HepG2 (cell line): ENCODE data around the gene NEK5. TPM values are rescaled to one million over a fixed set of nuclear protein-coding genes. Genes with fewer than 3 reads are reported as not detected.

Experiments used
- EEA1 ChIP-seq: sonication (generic); formaldehyde crosslinking; IDR thresholded peaks from 2 replicates; pipeline ENCODE4 v1.5.1; 2020; ENCODE audit warnings: mild to moderate bottlenecking, missing genetic modification reagents, borderline replicate concordance
- MIER3 ChIP-seq: IDR thresholded peaks from 2 replicates; pipeline ENCODE4 v1.6.1; 2016; ENCODE audit warnings: missing compliant biosample characterization, borderline replicate concordance
- RAD21 ChIP-seq: fragments of 450-650 bp; formaldehyde crosslinking; IDR thresholded peaks from 2 replicates; pipeline ENCODE4 v1.5.0; 2020; ENCODE audit warnings: mild to moderate bottlenecking
- SP1 ChIP-seq, 2 experiments: fragments of 450-650 bp in 1 of 2; sonication (generic) in 1 of 2; formaldehyde crosslinking in 1 of 2; IDR thresholded peaks; 2 replicates each; pipeline versions ENCODE4 v1.4.0 to v1.6.1; 2016 to 2020; ENCODE audit warnings: missing genetic modification reagents in 1 of 2
- SP140L ChIP-seq: sonication (generic); formaldehyde crosslinking; IDR thresholded peaks from 2 replicates; pipeline ENCODE4 v1.4.0; 2020; ENCODE audit warnings: missing genetic modification reagents, borderline replicate concordance
- SP4 ChIP-seq: sonication (generic); formaldehyde crosslinking; IDR thresholded peaks from 2 replicates; pipeline ENCODE4 v1.8.1; 2023; ENCODE audit warnings: mild to moderate bottlenecking, missing genetic modification reagents
- ZBTB1 ChIP-seq: sonication (generic); formaldehyde crosslinking; IDR thresholded peaks from 2 replicates; pipeline ENCODE4 v1.4.0; 2020; ENCODE audit warnings: missing genetic modification reagents, borderline replicate concordance
- ZKSCAN8 ChIP-seq: IDR thresholded peaks from 2 replicates; pipeline ENCODE4 v1.6.1; 2016; ENCODE audit warnings: borderline replicate concordance, missing genetic modification reagents, missing compliant biosample characterization
- ZMYM2 ChIP-seq: sonication (generic); formaldehyde crosslinking; IDR thresholded peaks from 2 replicates; pipeline ENCODE4 v1.8.0; 2022; ENCODE audit warnings: mild to moderate bottlenecking, missing genetic modification reagents
- ZNF317 ChIP-seq: sonication (generic); formaldehyde crosslinking; IDR thresholded peaks from 2 replicates; pipeline ENCODE4 v1.5.0; 2020; ENCODE audit warnings: mild to moderate bottlenecking, missing genetic modification reagents
- ZNF563 ChIP-seq: sonication (generic); formaldehyde crosslinking; IDR thresholded peaks from 2 replicates; pipeline ENCODE4 v1.8.0; 2022; ENCODE audit warnings: mild to moderate bottlenecking, moderate library complexity, missing genetic modification reagents
- ZNF674 ChIP-seq: sonication (generic); formaldehyde crosslinking; IDR thresholded peaks from 2 replicates; pipeline ENCODE4 v1.5.0; 2020; ENCODE audit warnings: low read depth, mild to moderate bottlenecking, missing genetic modification reagents
- ZSCAN12 ChIP-seq: sonication (generic); formaldehyde crosslinking; IDR thresholded peaks from 2 replicates; pipeline ENCODE4 v1.9.0; 2021; ENCODE audit warnings: mild to moderate bottlenecking, missing genetic modification reagents
- polyA plus RNA-seq, 8 experiments: library from polyadenylated mRNA; depleted of rRNA in 3 of 8; stranded (reverse) in 7 of 8; unstranded in 1 of 8; fragments of >200 nt; fragmentation: Illumina TruSeq in 4 of 8; extraction: Trizol in 4 of 8; gene quantifications; 2 replicates each; pipeline versions ENCODE4 v1.2.1 to v1.2.3, GENCODE V29; 2011 to 2016; ENCODE audit warnings: low read depth in 4 of 8, missing spikeins in 1 of 8, mixed read lengths in 1 of 8; ENCODE audit not compliant: insufficient read depth in 1 of 8
- total RNA-seq, 5 experiments: library from RNA; depleted of rRNA; stranded (reverse); fragments of >200 nt; fragmentation: Illumina TruSeq; extraction: Trizol; gene quantifications; 2 replicates each; pipeline ENCODE4 v1.2.3, GENCODE V29; 2016; ENCODE audit warnings: low read depth in 1 of 5
- TF ChIP-seq, protein P1 (sequence below): sonication (generic); formaldehyde crosslinking; IDR thresholded peaks from 2 replicates; pipeline ENCODE4 v1.4.0; 2020; ENCODE audit warnings: missing genetic modification reagents
- TF ChIP-seq, protein P2 (sequence below): sonication (generic); formaldehyde crosslinking; IDR thresholded peaks from 2 replicates; pipeline ENCODE4 v1.5.0; 2020; ENCODE audit warnings: missing genetic modification reagents
- TF ChIP-seq, protein P3 (sequence below): sonication (generic); formaldehyde crosslinking; IDR thresholded peaks from 2 replicates; pipeline ENCODE4 v1.5.0; 2020; ENCODE audit warnings: missing genetic modification reagents, mild to moderate bottlenecking, borderline replicate concordance
- TF ChIP-seq, protein P4 (sequence below): sonication (generic); formaldehyde crosslinking; IDR thresholded peaks from 2 replicates; pipeline ENCODE4 v1.4.0; 2020; ENCODE audit warnings: missing genetic modification reagents, mild to moderate bottlenecking, borderline replicate concordance
- TF ChIP-seq, protein P5 (sequence below): sonication (generic); formaldehyde crosslinking; IDR thresholded peaks from 2 replicates; pipeline ENCODE4 v1.5.0; 2020; ENCODE audit warnings: mild to moderate bottlenecking, missing genetic modification reagents, borderline replicate concordance
- TF ChIP-seq, protein P6 (sequence below): sonication (generic); formaldehyde crosslinking; IDR thresholded peaks from 2 replicates; pipeline ENCODE4 v1.9.0; 2022; ENCODE audit warnings: low read depth, missing genetic modification reagents

Gene NEK5
- total and polyA plus RNA-seq, 2 of the 13 experiments (the other 11 are each of a cell fraction or from before 2014, with no cell fraction given), result 0.12 to 0.22 TPM

DNA sequence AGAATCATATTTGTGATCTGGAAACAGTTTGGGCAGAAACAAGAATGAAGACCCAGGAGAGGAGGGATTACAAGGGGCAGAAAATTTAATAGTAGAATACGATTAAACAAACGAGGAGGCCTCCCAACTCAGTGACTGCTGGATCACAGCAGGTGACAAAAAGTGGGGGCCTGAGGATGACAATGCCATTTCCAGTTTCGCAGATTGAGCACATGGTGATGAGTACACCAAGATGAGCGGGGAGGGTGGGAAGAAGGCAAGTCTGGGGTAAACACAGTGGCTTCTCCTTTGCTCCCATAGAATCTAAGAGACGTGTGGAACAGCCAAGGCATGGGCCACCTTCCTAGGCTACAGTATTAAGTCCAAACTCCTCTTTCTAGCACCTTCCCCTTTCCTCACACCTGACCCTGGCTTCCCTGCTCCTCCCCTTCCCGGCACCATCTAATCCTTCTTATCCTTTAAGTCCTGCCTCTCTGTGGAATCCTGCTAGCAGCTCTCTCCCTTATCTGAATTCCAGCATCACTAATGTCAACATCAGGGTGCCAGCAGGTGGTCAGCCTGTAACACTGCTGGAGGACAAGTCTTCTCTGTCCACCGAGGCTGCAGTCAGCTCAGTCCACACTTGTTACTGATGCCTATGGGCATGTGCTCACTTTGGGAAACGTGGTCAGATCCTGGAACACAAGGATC is 131.1 kb downstream of the NEK5 start (continued):
- TF ChIP-seq, protein P1, sequence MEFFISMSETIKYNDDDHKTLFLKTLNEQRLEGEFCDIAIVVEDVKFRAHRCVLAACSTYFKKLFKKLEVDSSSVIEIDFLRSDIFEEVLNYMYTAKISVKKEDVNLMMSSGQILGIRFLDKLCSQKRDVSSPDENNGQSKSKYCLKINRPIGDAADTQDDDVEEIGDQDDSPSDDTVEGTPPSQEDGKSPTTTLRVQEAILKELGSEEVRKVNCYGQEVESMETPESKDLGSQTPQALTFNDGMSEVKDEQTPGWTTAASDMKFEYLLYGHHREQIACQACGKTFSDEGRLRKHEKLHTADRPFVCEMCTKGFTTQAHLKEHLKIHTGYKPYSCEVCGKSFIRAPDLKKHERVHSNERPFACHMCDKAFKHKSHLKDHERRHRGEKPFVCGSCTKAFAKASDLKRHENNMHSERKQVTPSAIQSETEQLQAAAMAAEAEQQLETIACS (CRISPR knock-in tag), result no peak
- TF ChIP-seq ZNF674 (CRISPR knock-in tag) (no peak), ZBTB1 (CRISPR knock-in tag) (no peak), ZSCAN12 (no peak), RAD21 (CRISPR knock-in tag) (no peak), MIER3 (CRISPR knock-in tag) (0 out of 2 replicates have a peak, but pooled peaks have one; percentile 49), ZMYM2 (no peak), SP1 (IDR thresholded peaks at IDR 0.05) (no peak), SP1 (CRISPR knock-in tag; IDR thresholded peaks at IDR 0.05) (no peak), SP4 (CRISPR knock-in tag) (0 out of 2 replicates have a peak, but pooled peaks have one; percentile 34), ZKSCAN8 (CRISPR knock-in tag) (peak; percentile 53; the same call in 1 of the 2 replicates), ZNF317 (CRISPR knock-in tag) (no peak), SP140L (CRISPR knock-in tag) (no peak), ZNF563 (CRISPR knock-in tag) (peak; percentile 71; the same call in 1 of the 2 replicates), EEA1 (CRISPR knock-in tag) (no peak)
- TF ChIP-seq, protein P2, sequence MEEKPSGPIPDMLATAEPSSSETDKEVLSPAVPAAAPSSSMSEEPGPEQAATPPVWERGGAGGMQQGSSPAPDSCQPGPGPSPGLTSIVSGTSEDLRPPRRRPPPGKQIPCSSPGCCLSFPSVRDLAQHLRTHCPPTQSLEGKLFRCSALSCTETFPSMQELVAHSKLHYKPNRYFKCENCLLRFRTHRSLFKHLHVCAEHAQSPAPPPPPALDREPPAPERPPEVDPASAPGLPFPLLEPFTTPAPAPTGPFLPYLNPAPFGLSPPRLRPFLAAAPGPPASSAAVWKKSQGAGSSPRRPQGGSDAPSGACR (CRISPR knock-in tag), result no peak
- TF ChIP-seq, protein P3, sequence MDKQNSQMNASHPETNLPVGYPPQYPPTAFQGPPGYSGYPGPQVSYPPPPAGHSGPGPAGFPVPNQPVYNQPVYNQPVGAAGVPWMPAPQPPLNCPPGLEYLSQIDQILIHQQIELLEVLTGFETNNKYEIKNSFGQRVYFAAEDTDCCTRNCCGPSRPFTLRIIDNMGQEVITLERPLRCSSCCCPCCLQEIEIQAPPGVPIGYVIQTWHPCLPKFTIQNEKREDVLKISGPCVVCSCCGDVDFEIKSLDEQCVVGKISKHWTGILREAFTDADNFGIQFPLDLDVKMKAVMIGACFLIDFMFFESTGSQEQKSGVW (CRISPR knock-in tag), result no peak
- TF ChIP-seq, protein P4, sequence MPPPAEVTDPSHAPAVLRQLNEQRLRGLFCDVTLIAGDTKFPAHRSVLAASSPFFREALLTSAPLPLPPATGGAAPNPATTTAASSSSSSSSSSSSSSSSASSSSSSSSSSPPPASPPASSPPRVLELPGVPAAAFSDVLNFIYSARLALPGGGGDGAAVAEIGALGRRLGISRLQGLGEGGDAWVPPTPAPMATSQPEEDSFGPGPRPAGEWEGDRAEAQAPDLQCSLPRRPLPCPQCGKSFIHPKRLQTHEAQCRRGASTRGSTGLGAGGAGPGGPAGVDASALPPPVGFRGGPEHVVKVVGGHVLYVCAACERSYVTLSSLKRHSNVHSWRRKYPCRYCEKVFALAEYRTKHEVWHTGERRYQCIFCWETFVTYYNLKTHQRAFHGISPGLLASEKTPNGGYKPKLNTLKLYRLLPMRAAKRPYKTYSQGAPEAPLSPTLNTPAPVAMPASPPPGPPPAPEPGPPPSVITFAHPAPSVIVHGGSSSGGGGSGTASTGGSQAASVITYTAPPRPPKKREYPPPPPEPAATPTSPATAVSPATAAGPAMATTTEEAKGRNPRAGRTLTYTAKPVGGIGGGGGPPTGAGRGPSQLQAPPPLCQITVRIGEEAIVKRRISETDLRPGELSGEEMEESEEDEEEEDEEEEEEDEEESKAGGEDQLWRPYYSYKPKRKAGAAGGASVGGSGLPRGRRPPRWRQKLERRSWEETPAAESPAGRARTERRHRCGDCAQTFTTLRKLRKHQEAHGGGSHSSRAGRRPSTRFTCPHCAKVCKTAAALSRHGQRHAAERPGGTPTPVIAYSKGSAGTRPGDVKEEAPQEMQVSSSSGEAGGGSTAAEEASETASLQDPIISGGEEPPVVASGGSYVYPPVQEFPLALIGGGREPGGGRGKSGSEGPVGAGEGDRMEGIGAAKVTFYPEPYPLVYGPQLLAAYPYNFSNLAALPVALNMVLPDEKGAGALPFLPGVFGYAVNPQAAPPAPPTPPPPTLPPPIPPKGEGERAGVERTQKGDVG, result no peak
- TF ChIP-seq, protein P5, sequence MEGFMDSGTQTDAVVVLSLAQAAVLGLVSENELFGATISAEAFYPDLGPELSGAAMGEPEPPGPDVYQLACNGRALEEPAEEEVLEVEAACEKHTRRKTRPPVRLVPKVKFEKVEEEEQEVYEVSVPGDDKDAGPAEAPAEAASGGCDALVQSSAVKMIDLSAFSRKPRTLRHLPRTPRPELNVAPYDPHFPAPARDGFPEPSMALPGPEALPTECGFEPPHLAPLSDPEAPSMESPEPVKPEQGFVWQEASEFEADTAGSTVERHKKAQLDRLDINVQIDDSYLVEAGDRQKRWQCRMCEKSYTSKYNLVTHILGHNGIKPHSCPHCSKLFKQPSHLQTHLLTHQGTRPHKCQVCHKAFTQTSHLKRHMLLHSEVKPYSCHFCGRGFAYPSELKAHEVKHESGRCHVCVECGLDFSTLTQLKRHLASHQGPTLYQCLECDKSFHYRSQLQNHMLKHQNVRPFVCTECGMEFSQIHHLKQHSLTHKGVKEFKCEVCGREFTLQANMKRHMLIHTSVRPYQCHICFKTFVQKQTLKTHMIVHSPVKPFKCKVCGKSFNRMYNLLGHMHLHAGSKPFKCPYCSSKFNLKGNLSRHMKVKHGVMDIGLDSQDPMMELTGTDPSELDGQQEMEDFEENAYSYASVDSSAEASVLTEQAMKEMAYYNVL (CRISPR knock-in tag), result peak; percentile 70; the same call in 1 of the 2 replicates
- TF ChIP-seq, protein P6, sequence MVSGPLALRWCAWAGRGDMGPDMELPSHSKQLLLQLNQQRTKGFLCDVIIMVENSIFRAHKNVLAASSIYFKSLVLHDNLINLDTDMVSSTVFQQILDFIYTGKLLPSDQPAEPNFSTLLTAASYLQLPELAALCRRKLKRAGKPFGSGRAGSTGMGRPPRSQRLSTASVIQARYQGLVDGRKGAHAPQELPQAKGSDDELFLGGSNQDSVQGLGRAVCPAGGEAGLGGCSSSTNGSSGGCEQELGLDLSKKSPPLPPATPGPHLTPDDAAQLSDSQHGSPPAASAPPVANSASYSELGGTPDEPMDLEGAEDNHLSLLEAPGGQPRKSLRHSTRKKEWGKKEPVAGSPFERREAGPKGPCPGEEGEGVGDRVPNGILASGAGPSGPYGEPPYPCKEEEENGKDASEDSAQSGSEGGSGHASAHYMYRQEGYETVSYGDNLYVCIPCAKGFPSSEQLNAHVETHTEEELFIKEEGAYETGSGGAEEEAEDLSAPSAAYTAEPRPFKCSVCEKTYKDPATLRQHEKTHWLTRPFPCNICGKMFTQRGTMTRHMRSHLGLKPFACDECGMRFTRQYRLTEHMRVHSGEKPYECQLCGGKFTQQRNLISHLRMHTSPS (CRISPR knock-in tag), result peak; percentile 52; the same call in 1 of the 2 replicates
